ENCODE results near the gene PCSK6.
"Not testable (repeated sequence)": the region's sequence is repeated elsewhere in the genome, so short reads cannot be mapped to it uniquely, and the experiment has no call there.

The PCSK6 gene

DNA sequence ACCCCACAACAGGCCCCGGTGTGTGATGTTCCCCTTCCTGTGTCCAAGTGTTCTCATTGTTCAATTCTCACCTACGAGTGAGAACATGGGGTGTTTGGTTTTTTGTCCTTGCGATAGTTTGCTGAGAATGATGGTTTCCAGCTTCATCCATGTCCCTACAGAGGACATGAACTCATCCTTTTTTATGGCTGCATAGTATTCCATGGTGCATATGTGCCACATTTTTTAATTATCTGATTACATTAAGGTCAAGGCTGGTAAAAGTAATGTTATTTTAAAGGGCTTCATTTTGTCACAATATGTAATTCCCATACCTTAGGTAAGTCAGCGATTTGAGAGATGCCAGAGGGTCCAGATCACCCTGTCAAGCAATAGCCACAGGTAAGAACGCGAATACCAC is 202.2 kb downstream of the PCSK6 start:
- DNase-seq (ENCODE audit: low spot score); FAIRE-seq: not testable (repeated sequence)

DNA sequence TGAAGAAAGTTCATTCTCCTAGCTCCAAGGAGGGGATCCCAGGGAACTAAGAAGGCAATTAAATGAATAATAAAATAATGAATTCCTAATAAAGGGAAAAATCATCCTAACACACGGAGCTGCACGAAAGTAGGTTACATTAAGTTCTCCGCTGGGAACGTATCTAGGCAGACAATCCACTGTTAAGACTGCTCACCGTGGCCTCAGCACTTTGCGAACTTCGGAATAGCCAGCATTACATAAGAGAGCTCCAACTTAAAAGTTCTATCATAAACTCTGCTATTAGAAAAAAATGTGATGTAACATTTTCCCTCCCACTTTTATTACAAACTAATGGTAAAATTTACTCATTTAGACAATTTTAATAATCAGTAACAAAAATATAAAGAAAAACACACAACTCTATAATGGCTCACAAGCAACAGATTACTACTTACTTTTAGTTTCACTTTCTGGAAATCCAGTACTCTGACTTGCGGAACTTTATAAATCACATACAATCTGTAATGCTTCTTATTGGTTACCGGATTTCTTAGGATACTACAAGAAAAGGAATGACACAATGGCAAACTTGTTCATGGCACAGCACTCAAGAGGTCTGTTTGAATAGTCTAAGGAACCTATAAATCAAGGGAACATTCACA is 202.9 kb downstream of the PCSK6 start:
- FAIRE-seq: no peak
- DNase-seq (ENCODE audit: low spot score): no peak

DNA sequence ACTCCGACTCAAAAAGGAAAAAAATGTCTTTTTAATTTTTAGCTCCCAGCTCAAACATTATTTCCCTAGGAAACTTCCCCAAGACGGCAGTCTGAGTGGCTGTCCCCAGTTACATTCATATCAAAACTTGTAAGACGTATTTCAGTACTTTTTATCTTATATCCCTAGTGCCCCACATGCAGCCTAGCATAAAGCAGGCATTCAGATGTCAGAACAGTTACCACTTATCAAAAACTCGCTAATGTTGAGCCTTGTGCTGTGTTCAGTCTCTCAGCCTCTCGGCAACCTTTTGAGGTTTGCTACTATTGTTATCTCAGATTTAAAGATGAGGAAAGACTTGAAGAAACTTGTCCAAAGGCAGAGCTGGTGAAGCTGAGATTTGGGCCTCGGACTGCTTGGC is 205.6 kb downstream of the PCSK6 start:
- no peak for DNase-seq (ENCODE audit: low spot score)
- no peak for FAIRE-seq

DNA sequence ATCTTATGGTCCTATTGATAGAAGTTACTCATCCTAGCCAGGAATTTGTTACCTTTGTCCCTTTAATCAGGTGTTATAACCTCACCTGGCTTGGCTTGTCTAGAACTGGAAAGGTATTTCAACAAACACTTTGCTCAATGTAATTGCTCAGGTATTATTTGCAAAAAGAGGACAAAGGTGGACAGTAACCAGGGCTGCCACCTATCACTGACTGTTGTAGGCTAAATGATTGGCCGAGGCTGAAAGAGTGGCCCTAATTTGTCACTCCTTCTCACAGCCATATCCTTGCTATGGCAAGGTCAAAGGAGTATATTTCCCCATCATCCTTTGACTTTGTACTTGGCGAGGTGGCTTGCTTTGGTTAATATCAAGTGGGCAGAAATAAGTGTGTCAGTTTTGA is 209.5 kb downstream of the PCSK6 start:
- FAIRE-seq: no peak
- no peak for DNase-seq (ENCODE audit: low spot score)

DNA sequence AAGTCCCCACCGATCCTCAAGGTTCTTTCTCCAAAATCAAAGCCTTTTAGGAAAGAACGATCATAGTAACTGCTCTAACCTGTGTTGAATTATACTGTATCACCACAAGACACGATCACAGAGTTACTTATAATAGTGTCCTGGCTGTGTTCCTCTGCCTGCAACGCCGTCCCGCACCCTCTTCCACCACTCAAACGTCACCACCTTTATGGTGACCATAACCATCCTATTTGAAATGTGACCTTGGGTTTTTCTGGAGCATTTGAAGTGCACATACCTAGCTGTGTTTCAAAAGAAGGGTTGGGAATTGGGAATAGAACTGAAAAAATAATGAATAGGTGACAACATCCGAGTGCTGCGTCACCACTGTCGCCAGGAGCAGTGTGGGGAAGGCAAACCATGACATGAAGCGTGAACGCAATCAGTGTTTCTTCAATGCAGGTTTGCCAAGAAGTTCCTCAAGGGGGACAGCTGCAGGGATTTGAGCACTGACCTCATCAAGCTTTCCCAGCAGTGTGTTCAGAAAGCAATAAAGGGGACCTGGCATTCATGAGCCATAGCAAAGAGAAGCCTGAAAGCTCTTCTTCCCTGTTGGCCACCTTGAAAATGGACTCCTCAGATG is 211.5 kb downstream of the PCSK6 start:
- no peak for FAIRE-seq
- DNase-seq (ENCODE audit: low spot score): no peak

DNA sequence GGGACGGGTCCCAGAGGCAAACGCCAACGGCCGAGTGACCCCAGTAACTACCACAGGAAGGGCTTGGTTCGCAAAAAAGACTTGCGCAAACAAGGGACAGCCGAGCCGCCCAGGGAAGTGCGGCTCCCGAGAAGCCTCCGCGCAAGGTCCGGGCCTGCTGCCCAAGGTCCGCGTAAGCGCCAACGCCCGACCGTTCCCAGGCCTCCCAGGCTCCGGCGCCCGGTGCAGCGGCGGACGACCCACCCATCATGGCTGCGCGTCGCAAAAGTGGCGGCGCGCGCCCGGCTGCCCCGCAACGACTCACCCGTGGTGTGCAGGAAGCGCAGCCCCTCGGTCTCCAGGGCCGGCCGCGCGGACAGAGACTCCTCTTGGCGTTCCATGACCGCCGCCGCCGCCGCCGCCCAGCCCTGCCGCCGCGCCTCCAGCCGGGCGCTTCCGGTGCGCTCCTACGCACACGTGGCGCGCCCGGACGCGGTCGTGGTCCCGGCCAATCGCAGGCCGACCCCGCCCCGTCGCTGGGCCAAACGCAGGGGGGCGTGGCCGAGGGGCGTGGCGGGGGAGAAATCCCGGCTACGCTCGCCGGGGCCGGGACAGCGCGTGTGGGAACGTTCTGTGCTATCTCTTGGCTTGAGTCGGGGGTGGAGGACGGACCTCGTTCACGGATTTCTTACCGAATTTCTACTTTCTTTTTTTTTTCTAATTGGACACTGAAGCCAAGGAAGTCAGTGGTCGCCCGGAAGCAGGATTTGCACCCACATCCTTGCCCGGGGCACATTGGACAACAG is 212.3 kb downstream of the PCSK6 start, which contains the start of gene SELENOS:
Gene SELENOS, minus strand, starts transcription at position 448 of the 785 bp plus-strand sequence. Its CDS starts 68 bp downstream, at position 380.
- peak; percentile 78 for FAIRE-seq
- peak; percentile 96 for DNase-seq (ENCODE audit: low spot score)

DNA sequence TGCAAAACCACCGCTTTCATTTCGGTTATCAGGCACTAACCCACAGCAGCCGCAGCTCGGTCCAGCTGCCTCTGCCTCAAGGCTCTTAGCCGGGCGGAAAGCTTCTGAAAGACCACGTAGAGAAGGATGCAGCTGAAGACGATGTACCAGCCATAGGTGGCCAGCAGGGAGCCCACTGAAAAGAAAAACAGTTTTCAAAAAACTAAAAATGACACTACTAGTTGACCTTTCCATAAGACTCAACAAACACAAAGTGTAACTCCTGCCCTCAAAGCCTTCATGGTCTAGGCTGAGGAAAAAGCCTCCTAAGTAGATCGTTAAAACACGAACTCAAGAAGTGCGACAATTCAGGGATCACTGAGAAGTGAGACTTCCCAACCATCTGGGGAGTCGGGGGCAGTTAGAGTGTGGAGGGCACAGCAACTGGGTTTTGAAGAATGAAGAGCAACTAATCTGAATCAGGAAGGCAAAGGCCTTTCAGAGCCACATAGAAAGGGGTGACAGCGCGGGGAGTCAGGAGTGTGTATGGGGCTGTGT is 212.9 kb downstream of the PCSK6 start:
- FAIRE-seq (no peak), DNase-seq (ENCODE audit: low spot score) (peak; percentile 32)

DNA sequence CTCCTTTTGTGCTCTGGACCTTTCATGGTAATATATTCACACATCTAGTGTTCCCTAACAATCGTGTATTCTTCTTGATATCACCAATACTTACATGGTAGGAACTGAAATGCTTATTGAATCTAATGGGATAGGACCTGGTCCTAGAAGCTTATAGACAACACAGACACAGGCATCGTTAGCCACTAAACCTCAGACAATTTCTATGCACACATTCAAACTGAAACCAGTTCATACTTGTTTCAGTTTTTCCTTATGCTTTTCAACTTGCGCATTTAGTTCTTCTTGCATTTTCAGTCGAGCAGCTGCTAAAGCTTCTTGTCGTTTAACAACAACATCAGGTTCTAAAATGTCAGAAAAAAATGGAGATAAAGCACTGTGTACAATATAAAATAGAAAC is 214.5 kb downstream of the PCSK6 start:
- no peak for DNase-seq (ENCODE audit: low spot score)
- no peak for FAIRE-seq

DNA sequence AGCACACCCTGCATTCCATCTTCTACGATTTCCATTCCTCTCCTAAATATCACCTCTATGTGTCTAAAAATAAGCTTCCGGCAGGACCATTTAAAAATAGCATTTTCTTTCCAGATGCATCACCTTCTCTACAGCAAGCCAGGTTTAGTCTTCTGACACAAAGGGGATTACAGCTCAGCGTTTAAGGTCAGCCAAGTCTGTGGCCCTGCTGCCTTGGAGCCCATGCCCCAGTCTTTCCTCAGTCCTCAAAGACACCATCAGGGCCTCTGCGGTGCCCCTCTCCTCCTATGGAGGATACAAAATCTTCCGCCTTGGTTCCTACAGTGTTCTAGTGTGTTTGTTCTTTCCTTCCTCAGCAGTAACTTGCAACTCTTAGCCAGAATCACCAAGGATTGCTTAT is 216.0 kb downstream of the PCSK6 start:
- FAIRE-seq (no peak), DNase-seq (ENCODE audit: low spot score) (no peak)

DNA sequence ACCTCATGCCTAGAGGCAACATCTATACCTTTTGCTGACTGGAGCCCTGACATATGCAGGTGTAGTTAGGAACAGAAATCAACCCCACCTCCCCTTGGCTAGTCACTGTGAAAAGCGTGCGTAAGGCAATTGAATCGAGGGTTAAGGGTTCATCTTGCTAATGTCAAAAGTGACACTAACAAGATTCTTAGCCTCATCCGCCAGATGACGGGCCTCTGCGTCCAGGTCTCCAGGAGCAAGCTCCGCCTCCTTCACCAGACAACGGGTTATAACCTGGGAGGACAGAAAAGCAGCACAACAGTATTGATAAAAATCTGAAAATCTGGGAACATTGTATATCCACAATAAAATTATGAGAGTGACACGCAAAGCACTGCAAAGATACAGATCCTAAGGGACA is 216.9 kb downstream of the PCSK6 start:
- DNase-seq (ENCODE audit: low spot score) (no peak), FAIRE-seq (no peak)

DNA sequence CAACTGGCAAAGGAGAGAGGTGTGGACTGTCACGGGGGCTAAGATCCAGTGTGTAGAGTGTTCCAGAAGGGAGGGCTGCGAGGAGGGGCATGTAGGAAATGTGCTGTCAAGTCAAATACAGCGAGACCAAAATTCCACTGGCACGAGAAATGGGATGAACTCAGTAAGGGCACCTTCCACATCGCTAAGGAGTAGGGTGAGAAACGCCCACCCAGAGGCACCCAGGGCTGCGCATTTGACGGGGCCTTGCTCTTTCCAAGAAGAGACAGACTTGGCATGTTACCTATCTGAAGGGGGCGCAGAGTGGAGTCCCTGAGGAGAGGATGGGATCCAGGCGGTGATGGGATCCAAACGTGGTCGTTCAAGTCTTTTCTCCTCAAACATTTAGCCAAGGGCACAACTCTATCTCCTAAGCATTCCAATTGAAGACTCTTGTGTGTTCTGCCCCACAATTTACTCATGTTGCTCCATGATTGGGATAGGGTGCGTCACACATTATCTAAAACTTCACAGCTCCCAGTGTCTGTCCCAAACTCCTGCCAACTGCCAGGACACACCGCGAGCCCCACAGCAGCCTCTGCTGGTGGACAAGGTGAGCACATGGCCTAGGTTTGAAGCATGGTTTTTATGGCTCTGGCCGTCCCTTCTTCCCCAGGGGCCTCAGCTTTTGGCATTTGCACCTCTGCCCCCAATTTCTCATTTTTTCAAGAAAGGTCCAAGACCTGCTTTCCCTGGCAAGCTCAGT is 219.9 kb downstream of the PCSK6 start:
- no peak for FAIRE-seq

DNA sequence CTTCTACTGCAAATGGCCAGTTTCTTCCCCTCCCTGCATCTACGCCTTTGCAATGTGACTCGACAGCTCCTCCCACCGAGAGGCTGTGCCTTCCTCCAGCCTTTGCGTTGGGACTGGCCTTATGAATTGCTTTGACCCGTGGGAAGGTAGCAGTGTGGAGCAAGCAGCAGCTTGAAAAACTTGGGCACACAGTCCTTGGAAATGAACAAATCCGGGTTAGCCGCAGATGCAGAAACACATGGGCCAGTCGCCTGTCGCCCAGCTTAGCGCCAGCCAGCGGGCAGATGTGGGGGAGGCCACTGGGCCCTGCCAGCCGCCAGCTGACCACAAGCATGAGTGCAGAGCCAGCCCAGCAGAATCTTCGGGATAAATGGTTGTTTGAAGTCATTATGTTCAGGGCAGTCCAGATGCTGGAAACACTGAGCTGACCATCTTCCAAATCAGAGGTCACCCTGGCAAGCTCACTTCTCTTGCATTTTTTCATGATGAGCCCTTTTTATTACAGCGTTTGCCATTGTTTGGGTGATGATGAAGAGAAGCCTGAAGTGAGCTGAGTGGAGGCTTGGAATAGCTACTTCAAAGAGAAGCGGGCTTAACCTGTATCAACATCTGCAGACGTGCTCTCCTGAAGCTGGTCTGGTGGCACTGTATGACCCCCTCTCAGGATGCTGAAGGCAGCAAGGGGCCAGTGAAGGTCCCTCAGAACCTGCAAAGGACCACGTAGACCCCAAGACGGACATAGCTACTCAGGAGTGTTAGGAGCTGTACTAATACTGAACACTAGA is 222.0 kb downstream of the PCSK6 start:
- no peak for DNase-seq (ENCODE audit: low spot score)
- FAIRE-seq: no peak

More for the DNA sequence above, 219.9 kb downstream of the PCSK6 start:
- DNase-seq (ENCODE audit: low spot score): no peak

DNA sequence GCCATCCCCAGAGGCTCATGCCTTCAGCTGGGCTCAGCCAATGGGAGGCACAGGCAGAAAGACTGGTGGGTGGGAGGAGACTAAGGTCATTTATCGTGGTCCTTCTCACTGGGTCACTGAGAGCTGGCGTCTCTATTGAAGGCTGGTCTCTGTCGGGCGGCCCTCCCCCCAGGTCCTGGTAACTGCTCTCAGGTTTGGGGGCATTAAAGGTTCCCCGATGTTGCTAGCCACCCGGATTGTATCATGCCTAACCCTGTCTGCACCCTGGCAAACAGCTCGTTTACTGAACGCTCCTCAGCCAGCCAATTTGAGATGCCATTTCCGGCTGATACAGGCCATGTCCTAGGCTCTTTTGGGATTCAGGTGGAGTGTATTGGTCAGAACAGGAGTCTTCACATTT is 222.7 kb downstream of the PCSK6 start:
- no peak for DNase-seq (ENCODE audit: low spot score)
- FAIRE-seq: no peak

DNA sequence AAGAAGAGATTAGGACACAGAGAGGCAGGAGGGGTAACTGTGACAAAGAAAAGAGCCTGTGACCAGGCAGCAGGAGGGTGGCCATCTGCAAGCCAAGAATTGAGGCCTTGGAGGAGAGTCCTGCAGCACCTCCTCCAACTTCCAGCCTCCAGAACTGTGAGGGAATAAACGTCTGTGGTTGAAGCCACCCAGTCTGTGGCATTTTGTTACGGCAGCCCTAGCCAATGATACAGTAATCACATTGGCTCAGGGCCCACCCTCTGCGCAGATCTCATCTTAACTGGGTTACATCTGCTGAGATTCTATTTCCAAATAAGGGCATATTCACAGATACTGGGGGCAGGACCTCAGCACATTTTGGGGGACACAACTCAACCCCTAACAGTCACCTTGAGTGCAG is 223.5 kb downstream of the PCSK6 start:
- DNase-seq (ENCODE audit: low spot score) (no peak), FAIRE-seq (no peak)

DNA sequence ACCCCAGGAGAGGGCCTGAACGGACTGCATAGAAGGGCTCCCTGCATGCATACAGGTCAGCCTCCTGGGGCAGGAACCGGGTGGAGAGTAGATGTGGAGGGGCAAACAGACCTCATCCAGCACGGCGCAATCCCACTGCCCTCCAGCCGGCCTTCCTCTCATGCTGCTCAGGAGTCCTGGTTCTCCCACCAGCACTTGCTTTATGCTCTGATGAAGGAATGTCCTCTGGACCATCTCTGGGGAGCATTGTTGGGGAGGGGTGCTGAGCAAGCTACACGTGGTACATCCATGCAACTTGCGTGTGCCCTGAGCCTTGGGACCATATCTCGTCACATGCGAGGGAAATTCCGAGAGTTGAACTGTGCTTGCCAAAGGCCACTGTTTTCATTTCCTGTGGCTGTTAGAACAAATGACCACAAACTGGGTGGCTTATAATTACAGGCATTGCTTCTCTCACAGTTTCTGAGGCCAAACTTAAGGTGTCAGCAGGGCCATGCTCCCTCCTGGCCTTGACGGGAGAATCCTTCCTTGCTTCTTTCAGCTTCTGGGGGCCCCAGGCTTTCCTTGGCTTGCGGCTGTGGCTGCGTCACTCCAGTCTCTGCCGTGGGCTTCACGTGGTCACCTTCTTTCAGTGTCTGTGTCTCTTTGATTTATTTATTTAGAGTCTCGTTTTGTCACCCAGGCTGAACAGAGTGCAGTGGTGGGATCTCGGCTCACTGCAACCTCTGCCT is 224.4 kb downstream of the PCSK6 start:
- FAIRE-seq (no peak), DNase-seq (ENCODE audit: low spot score) (no peak)

DNA sequence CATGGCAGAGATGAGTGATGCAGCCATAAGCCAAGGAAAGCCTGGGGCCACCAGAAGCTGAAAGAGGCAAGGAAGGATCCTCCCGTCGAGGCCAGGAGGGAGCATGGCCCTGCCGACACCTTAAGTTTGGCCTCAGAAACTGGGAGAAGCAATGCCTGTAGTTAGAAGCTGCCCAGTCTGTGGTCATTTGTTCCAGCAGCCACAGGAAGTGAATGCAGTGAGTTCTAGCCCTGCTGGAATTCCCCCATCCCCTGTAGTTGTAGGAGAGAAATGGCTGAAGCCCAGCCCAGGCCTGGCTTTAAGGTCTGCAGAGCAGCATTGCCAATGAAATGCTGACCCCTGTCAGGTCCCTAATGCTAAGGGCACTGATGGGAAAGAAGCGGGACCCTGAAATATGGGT is 225.5 kb downstream of the PCSK6 start:
- DNase-seq (ENCODE audit: low spot score): no peak

DNA sequence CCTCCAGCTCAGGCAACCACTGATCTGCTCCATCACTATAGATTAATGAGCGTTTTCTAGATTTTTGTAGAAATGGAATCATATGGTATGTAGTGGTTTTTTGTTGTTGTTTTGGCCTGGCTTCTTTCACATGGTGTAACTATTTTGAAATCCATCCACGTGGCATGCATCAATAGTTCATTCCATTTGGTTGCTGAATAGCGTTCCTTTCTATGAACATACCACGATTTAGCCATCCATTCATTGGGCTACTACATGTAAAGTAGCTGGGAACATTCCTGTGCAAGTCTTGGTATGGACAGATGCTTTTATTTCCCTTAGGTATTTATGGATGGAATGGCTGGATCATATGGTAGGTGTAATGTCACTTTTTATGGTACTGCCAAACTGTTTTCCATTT is 227.0 kb downstream of the PCSK6 start:
- FAIRE-seq: no peak
- no peak for DNase-seq (ENCODE audit: low spot score)

More for the DNA sequence above, 225.5 kb downstream of the PCSK6 start:
- FAIRE-seq: no peak

DNA sequence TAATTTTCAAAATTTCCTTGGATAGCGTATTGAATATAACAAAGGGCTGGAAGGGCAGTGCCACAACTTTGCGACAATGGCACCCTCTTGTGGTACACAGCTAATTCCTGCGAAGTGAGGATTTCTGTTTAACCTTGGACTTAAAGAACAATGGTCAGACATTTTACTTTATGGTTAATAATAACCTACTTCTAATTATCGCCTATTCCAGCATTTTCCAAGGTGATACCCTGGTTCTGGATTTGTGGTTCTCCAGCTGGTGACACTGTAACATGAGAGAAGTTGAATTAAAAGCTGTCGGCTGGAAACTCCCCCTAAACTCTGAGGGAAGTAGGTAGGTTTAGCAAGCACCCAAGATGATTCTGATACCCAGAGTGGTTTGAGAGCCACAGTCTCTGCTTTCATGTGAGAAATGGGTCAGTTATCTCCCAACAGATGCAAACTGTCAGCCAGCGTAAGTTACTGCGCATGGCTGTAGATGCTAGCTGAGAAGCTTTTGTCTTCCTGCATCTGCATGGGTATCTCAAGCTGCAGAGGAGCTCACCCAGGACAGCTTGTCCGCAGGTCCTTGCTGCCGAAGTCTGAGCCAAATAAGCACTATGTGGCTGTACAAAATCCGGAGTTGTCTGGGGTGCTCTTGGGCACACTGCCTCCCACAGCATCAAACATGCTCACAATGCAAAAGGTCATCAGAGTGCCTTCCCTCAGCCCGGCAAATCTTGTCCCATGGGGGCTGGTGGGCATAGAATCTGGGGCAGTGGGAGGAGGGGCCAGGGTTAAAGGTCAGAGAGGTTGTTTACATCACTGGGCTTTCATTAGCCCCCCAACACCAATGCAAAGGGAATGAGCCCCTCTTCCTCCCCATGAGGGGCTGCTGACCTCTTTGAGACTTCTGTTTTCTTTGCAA is 231.0 kb downstream of the PCSK6 start:
- FAIRE-seq: no peak
- peak; percentile 58 for DNase-seq (ENCODE audit: low spot score)

DNA sequence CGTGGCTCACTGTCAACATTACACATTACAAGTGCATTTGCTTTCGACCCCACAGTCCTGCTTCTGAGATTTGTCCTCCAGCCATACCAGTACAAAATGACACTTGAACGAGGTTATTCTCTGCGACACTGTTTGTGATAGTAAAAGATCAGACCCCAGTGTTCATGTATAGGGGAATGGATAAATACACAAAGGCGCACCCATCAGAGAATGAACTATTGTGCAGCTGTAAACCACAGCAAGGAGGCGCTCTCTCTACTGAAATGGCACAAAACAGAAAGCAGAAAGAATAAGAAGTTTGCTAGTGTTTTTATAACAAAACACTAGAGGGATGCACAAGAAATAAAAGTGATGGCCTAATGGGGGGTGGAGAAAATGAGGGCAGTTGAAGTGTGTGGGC is 232.8 kb downstream of the PCSK6 start:
- DNase-seq (ENCODE audit: low spot score) (no peak), FAIRE-seq (no peak)
